Panc1 (cell line): ENCODE data around the gene TBX4. TPM values are rescaled to one million over a fixed set of nuclear protein-coding genes. Genes with fewer than 3 reads are reported as not detected.
A peak's percentile ranks its signal among the peaks of the same experiment; 100 is the strongest.

Experiments used
- ATAC-seq: fragments of 200-7000 bp; cut with Tn5 transposase; 2 replicates; pipeline ENCODE4 v1.9.1; 2020; ENCODE audit warnings: mild to moderate bottlenecking, moderate library complexity
- BruUV-seq: library from RNA; stranded (reverse); fragments of 400-500 nt; replicated peaks from 2 replicates; lab custom pipeline; 2021; lab: Mats Ljungman, UMichigan
- CTCF ChIA-PET: fragments of 300-600 bp; sonication (Branson Sonifier 250); formaldehyde crosslinking; loops from one replicate; lab custom pipeline; 2022; ENCODE audit warnings: antibody characterized with exemption; lab: Charles Lee
- POLR2A ChIA-PET: fragments of 300-600 bp; sonication (Branson Sonifier 250); formaldehyde crosslinking; loops from one replicate; lab custom pipeline; 2022; ENCODE audit warnings: antibody characterized with exemption; lab: Charles Lee
- DNase-seq: peaks from one replicate; pipeline ENCODE4 v3.0.0-alpha.2; 2010; ENCODE audit warnings: low read depth, low spot score
- H3K27ac ChIP-seq: 2 replicates; pipeline ENCODE4 v1.5.1; 2011; ENCODE audit warnings: mild to moderate bottlenecking, low read length, inconsistent platforms
- H3K27me3 ChIP-seq: fragments of 200-500 bp; sonication (Bioruptor generic); 2 replicates; pipeline ENCODE4 v1.6.0; 2014; ENCODE audit warnings: low read length, inconsistent platforms; ENCODE audit not compliant: control insufficient read depth, insufficient read depth
- H3K36me3 ChIP-seq: fragments of 200-500 bp; sonication (Bioruptor generic); 2 replicates; pipeline ENCODE4 v1.5.1; 2014; ENCODE audit warnings: inconsistent platforms, mild to moderate bottlenecking, low read length, moderate library complexity; ENCODE audit not compliant: control insufficient read depth, insufficient read depth
- H3K4me1 ChIP-seq: 2 replicates; pipeline ENCODE4 v1.5.1; 2011; ENCODE audit warnings: inconsistent platforms, mild to moderate bottlenecking, low read length, moderate library complexity; ENCODE audit not compliant: control insufficient read depth, insufficient read depth
- H3K4me3 ChIP-seq, 2 experiments: 2 replicates each; pipeline ENCODE4 v1.5.1; 2011 to 2012; ENCODE audit warnings: low read depth in 2 of 2, low read length in 2 of 2, mild to moderate bottlenecking in 2 of 2, inconsistent platforms in 1 of 2, moderate library complexity in 1 of 2
- H3K9me3 ChIP-seq: fragments of 200-500 bp; sonication (Bioruptor generic); 2 replicates; pipeline ENCODE4 v1.5.1; 2014; ENCODE audit warnings: low read depth, mild to moderate bottlenecking, inconsistent platforms, low read length, moderate library complexity; ENCODE audit not compliant: control insufficient read depth, insufficient read depth
- POLR2AphosphoS5 ChIP-seq: IDR thresholded peaks from 2 replicates; pipeline ENCODE4 v1.6.1; 2012; ENCODE audit warnings: mild to moderate bottlenecking, low read depth, low read length, moderate library complexity
- SIN3A ChIP-seq: IDR thresholded peaks from 2 replicates; pipeline ENCODE4 v1.6.1; 2012; ENCODE audit warnings: low read depth, mild to moderate bottlenecking, low read length, moderate library complexity, borderline replicate concordance; ENCODE audit not compliant: insufficient read depth
- TCF7L2 ChIP-seq: IDR thresholded peaks from 2 replicates; pipeline ENCODE4 v1.6.1; 2011; ENCODE audit warnings: mild to moderate bottlenecking, low read depth, low read length, inconsistent platforms
- in situ Hi-C: cut with HindIII; loops from 2 replicates; pipeline ENCODE4 v1.10.0; 2016; ENCODE audit warnings: low sequenced_read_pairs, low pct_unique_long_range_greater_than_20kb
- intact Hi-C: fragments of 100-400 bp; cut with micrococcal nuclease; formaldehyde crosslinking; loops from one replicate; pipeline ENCODE4 v1.10.0; 2022; ENCODE audit not compliant: unreplicated experiment
- total RNA-seq: library from RNA; stranded (reverse); gene quantifications from one replicate; pipeline ENCODE4 v1.2.1, GENCODE V29; 2021; ENCODE audit not compliant: unreplicated experiment
- TF ChIP-seq, protein P1 (sequence below): fragments of 450-650 bp; IDR thresholded peaks from 2 replicates; pipeline ENCODE4 v1.5.1; 2017; ENCODE audit warnings: mild to moderate bottlenecking
- TF ChIP-seq, protein P2 (sequence below), 2 experiments: IDR thresholded peaks; 2 replicates each; pipeline ENCODE4 v1.6.1; 2011 to 2012; ENCODE audit warnings: low read depth in 2 of 2, control low read depth in 1 of 2, low read length in 1 of 2, mild to moderate bottlenecking in 1 of 2, moderate library complexity in 1 of 2; ENCODE audit not compliant: insufficient read depth in 1 of 2

TBX4 gene
- total RNA-seq, 1 experiment from 2014 or later: not detected

DNA sequence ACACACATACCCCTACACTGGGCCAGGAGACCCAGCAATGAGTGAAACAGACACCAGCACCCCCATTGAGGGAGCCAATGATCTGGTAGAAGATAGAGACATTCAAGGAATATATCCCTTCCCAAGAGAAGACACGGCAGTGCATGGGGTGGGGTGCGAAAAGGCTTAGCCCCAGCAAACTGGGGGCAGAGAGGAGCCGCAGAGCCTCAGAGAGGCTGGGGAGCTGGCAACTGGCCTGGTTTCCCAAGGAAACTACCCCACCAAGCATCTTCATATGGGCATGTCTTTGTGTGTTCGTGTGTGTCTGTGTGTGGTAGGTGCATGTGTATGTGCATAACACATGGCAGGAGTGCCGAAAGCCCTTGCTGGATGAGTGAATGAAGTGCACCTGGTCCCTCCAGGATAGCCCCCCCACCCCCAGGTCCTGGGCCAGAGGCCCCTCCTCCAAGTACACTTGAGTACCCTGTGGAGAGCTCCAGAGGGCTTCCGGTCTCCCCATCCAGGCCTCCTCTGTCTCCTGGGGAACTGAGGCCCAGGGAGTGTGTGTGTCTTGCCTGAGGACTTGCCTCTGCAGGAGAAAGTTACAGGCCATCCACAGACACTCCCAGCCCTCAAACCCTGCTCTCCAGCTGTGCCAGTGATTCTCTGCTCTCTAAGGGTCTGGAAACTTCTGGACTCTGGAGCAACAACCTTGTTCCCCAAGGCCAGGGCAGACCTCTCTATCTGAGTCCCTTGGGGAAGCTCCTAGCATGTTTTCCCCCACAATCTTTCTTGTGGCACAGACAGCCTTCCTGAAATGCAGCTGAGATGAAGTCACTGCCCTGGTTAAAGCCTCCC lies 36.6 kb upstream of the TBX4 start:
- ATAC-seq (no peak), DNase-seq (no peak)
- intact Hi-C loops (loop anchor here (2.0 kb wide), 2 partner anchors 159 to 421 kb away; no protein-coding TSS in a partner anchor), in situ Hi-C loops (no loop called here)
- H3K9me3 ChIP-seq: no peaks in the 10 kb centered on the region
- no TSS peak for BruUV-seq
- H3K4me1 ChIP-seq: peaks cover 13% of the 10 kb centered on the region
- POLR2A ChIA-PET: no interaction called here
- CTCF ChIA-PET: interaction anchor here (0.6 to 1.3 kb wide), 4 partner anchors 28 to 159 kb away, joined by 4 to 8 read pairs (median 6); no protein-coding TSS in a partner anchor
- no peaks in the 10 kb centered on the region for H3K27me3 ChIP-seq
- no peaks in the 10 kb centered on the region for H3K36me3 ChIP-seq
- TF ChIP-seq, protein P1, sequence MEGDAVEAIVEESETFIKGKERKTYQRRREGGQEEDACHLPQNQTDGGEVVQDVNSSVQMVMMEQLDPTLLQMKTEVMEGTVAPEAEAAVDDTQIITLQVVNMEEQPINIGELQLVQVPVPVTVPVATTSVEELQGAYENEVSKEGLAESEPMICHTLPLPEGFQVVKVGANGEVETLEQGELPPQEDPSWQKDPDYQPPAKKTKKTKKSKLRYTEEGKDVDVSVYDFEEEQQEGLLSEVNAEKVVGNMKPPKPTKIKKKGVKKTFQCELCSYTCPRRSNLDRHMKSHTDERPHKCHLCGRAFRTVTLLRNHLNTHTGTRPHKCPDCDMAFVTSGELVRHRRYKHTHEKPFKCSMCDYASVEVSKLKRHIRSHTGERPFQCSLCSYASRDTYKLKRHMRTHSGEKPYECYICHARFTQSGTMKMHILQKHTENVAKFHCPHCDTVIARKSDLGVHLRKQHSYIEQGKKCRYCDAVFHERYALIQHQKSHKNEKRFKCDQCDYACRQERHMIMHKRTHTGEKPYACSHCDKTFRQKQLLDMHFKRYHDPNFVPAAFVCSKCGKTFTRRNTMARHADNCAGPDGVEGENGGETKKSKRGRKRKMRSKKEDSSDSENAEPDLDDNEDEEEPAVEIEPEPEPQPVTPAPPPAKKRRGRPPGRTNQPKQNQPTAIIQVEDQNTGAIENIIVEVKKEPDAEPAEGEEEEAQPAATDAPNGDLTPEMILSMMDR: no peak
- TF ChIP-seq, protein P2, sequence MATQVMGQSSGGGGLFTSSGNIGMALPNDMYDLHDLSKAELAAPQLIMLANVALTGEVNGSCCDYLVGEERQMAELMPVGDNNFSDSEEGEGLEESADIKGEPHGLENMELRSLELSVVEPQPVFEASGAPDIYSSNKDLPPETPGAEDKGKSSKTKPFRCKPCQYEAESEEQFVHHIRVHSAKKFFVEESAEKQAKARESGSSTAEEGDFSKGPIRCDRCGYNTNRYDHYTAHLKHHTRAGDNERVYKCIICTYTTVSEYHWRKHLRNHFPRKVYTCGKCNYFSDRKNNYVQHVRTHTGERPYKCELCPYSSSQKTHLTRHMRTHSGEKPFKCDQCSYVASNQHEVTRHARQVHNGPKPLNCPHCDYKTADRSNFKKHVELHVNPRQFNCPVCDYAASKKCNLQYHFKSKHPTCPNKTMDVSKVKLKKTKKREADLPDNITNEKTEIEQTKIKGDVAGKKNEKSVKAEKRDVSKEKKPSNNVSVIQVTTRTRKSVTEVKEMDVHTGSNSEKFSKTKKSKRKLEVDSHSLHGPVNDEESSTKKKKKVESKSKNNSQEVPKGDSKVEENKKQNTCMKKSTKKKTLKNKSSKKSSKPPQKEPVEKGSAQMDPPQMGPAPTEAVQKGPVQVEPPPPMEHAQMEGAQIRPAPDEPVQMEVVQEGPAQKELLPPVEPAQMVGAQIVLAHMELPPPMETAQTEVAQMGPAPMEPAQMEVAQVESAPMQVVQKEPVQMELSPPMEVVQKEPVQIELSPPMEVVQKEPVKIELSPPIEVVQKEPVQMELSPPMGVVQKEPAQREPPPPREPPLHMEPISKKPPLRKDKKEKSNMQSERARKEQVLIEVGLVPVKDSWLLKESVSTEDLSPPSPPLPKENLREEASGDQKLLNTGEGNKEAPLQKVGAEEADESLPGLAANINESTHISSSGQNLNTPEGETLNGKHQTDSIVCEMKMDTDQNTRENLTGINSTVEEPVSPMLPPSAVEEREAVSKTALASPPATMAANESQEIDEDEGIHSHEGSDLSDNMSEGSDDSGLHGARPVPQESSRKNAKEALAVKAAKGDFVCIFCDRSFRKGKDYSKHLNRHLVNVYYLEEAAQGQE (IDR thresholded peaks at IDR 0.05; ENCODE audit: insufficient read depth in 1 of 2, low read depth in 2 of 2, low read length in 1 of 2): no peak
- no peak for TF ChIP-seq POLR2AphosphoS5
- TF ChIP-seq TCF7L2: no peak
- TF ChIP-seq SIN3A: no peak
- H3K4me3 ChIP-seq: no peak overlapping the region
- peak overlapping the region; percentile 62 for H3K27ac ChIP-seq

- peaks cover 13% of the 10 kb centered on the region for H3K4me1 ChIP-seq
- DNase-seq: no peak
- no peak overlapping the region for H3K4me3 ChIP-seq
- H3K27me3 ChIP-seq: no peaks in the 10 kb centered on the region
- no peak for ATAC-seq
- H3K9me3 ChIP-seq: no peaks in the 10 kb centered on the region
- CTCF ChIA-PET: interaction anchor here (0.6 to 1.3 kb wide), 4 partner anchors 28 to 159 kb away, joined by 4 to 8 read pairs (median 6); no protein-coding TSS in a partner anchor
- H3K27ac ChIP-seq: peak overlapping the region; percentile 62
- no TSS peak for BruUV-seq
- TF ChIP-seq, protein P1: no peak
- TF ChIP-seq TCF7L2 (no peak), SIN3A (no peak), POLR2AphosphoS5 (no peak)
- TF ChIP-seq, protein P2 (IDR thresholded peaks at IDR 0.05; ENCODE audit: insufficient read depth in 1 of 2, low read depth in 2 of 2, low read length in 1 of 2): no peak
- POLR2A ChIA-PET: no interaction called here
- no peaks in the 10 kb centered on the region for H3K36me3 ChIP-seq
- intact Hi-C loops: loop anchor here (2.0 kb wide), 2 partner anchors 159 to 421 kb away; no protein-coding TSS in a partner anchor
- in situ Hi-C loops: no loop called here
Measured at GRCh38 chr17:61416211-61416539, 36.0 kb upstream of the TBX4 start.
